HG02759 (cell line): Measurements from ENCODE around the gene LRRC25.

Experiments
- ATAC-seq: cut with Tn5 transposase; IDR thresholded peaks from one replicate; pipeline ENCODE4 v1.9.1; 2021; ENCODE audit warnings: mild to moderate bottlenecking, moderate library complexity; ENCODE audit not compliant: unreplicated experiment

LRRC25 gene

DNA sequence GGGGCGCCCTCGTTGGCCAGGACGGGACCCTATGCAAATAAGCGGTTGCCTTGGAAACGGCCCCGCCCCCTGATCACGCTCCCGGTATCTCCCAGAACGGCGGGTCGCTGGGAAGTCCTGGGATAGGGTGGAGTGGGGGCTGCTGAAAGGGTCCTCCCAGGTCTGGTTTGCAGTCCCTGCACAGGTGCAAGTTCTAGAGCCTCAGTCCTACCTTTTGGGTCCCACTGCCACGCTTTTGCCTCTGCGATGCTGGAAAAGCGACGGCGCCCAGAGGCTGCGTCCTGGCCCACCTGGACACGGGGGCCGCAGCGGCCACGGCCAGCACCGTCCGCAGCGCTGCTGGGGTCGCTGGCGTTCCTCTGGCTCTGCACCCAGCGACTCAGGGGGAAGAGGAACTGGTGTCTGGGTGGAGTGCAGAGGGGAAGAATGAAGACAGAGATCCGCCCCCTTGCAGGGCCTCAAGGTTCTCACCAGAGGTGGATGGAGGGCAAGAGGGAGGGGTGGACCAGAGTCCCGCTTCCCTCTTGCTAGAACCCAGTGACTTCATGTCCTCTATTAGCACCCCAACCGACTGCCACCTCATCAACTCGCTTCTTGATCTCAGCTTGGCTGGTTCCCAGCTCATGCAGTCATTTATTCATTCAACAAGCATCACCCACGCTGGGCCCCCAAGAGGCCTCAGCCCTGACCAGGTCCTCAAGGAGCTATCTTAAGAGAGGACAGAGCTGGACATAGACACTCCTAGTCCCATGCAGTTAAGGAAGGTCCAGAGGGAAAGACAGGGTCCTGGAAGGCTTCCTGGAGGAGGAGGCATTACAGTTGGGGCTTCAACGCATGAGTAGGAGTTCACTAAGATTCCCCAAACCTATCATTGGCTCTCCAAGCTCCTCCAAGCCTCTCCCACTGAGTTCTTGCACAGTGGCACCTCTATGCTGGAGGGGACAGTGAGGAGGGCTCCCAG is at the start of gene LRRC25:
LRRC25 (minus strand) TSS at position 381 of the 961 bp plus-strand sequence. CDS start 659 bp downstream, outside the sequence.
- ATAC-seq: peak; percentile 48

DNA sequence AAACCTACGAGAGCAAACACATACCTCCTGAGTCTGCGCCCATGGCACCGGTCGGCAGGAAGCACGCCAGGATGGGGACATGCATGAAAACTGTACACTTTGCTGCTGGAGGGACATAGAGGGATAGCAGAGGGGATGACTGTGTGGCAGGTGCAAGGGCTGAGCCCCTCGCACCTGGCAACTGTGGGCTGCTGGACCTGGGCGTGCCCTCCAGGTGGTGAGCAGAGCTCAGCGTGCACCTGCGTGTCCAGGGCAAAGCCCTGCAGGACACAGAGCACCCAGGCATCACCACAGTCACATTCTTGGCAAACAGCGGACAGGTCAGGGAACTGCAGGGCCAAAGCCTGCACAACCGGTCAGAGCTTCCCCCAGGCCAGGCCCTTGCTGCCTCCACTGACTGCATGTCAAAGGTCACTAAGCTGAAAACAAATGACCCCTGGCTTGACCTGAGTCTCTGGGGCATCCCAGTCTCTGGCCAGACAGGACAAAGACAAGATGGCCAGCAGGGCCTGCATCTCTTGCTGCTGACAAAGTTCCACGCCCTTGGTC is 49.5 kb upstream of the LRRC25 start:
- no peak for ATAC-seq

- no peak for ATAC-seq
These were observed 48.9 kb upstream of the LRRC25 start for GRCh38 chr19:18446145-18446810.

DNA sequence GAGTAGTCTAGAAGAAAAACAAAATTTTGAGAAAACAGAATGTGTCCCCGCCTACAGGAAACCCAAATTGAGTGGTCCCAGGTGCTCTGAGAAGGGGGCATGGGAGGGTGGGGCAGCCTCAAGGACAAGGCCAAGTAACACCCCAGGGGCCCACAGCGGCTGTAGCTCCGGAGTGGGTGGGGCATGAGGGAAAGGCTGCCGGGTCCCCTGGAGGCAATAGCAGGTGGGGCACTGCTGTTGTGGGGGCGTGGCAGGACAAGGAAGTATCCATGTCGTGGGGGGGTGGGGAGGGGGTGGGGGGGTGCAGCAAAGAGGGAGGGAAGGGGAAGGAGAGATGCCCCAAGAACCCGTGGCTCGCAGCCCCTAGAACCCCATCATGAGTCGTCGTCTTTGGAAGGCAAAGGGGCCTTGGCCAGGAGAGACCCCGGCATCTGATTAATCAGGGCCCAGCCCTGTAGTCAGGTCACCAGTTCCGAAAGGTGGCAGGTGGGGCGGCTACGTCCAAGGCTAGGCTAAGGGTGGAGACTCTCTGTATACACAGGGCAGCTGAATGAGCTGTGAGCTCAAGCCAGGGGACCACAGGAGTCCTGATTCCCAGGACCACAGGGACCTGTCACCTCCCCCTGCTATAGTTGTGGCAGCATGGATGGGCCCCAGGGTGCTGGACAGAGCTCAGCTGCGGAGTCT is 48.0 kb upstream of the LRRC25 start:
- ATAC-seq: no peak

DNA sequence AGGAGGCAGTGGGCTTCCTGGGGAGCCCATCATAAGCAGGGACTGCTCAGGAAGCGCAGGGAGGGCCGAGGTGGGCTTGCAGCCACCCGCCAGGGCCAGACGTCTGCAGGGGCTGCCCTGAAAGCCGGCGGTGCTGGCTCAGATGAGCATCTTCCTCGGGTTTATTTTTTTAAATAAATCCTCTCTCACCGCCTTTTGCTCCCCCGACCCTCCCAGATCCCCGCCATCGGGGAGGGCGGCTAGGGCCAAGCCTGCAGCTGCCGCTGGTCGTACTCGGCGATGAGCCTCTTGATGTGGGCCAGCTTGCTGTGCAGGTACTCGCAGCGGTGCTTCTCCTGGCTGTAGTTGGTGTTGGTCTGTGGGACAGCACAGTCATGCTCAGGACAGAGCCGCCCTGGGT is 47.1 kb upstream of the LRRC25 start:
- ATAC-seq: no peak

DNA sequence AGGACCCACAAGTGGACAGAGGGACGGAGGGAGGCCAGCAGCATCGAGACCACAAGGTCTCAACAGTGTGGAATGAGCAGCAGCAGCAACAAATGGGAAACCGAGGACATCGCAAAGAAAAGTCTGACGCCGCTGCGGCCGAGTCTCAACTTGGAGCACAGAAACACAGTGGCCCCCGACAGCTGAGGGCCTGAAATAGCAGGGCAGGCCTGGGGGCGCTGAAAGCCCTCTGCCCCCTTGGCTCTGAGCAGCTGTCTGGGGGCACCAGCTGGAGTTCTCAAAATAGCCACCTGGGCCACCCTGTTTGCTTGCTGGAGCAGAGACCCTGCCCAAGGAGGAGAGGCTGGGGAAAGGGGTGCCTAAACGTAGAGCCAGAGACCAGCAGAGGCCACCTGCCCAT is 46.4 kb upstream of the LRRC25 start:
- ATAC-seq: no peak

- no peak for ATAC-seq
These were observed 46.0 kb upstream of the LRRC25 start for GRCh38 chr19:18443406-18443805.

DNA sequence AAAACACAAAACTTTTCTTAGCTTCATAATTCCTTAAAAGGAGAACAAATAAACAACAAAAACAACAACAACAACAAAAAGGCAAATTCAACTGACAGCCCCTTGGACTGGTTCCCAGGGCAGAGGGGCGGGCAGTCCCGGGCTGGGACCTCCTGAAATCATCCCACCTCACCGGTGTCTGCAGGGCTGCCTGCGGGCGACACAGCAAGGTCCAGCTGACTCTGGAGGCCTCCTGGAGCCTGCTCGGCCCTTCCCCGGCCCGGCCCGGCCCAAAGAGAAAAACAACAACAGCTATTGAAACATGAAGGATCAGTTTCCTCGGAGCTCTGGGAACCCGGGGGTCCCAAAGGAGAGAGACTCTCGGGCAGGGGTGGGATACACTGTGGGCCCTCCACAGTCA is 45.5 kb upstream of the LRRC25 start:
- no peak for ATAC-seq

GRCh38 chr19:18441804-18442788 is 44.7 kb upstream of the LRRC25 start:
- no peak for ATAC-seq

- no peak for ATAC-seq
These were observed 43.7 kb upstream of the LRRC25 start for GRCh38 chr19:18440936-18441803.

DNA sequence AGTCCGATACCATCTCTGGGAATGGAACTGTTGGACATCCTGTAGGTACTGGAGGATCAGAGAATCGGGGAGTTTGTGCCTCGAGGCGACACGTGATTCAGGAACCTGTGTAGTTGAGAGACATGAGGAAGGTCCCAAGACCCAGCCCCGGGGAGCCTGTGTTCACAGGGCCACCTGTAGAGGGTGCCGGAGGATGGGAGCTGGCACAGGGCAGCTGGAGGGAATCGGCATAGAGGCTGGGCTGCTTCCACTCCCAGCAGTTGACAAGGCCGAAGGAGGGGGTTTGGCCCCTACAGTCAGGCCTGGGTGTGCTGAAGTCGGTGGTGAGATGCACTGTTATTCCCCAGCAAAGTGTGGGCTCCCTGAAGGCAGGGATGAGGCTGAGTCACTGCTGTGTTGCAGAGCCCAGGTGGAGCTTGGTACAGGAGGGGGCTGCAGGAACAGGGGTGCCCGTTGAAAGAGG is 43.0 kb upstream of the LRRC25 start:
- ATAC-seq: no peak

DNA sequence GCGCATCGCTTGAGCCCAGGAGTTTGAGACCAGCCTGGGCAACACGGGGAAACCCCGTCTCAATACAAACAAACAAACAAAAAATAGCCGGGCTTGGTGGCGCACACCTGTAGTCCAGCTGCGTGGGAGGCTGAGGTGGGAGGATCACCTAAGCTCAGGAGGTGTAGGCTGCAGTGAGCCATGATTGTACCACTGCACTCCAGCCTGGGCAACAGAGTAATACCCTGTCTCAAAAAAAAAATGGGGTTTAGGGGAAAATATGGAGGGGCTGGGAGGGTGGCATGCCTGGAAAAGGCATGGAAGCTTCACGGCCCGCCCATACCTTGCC is 42.5 kb upstream of the LRRC25 start:
- ATAC-seq: no peak

DNA sequence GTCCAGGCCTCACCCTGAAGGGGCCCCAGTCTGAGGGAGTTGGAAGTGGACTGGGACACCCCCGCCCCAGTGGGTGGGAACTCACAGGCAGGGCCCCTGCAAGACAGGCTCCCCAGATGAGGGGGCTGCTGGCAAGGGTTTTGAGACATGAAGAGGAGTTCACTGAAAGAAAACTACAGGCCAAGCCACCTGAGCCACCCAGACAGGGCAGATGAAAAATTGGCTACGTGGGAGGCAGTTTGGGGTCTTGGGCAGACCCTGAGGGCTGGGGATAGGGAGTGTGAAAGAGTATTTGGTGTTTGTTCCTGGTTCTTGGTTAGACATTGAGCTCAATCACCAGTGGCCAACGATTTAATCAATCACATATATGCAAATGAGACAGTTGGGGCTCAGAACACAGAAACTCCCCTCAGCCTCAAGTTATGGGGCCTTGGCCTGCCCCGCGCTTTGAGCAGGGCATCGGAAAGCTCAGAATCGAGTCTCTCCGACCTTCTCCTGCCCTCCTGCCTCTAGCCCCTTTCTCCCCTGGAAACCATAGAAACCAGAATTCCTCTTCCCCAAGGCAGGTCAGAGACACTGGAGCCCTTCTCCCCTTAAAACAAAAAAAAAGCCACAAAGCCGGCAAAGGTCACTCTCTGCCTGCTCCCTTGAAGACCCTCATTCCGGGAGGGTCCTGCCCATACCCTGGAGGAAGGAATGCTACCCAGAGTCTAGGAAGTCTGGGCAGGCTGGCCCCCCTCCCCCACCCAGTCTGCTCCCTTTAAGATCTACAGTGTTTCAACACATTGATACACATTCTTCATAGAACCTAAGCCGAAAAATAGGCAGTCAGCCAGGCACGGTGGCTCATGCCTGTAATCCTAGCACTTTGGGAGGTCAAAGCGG is 41.8 kb upstream of the LRRC25 start:
- ATAC-seq: no peak

DNA sequence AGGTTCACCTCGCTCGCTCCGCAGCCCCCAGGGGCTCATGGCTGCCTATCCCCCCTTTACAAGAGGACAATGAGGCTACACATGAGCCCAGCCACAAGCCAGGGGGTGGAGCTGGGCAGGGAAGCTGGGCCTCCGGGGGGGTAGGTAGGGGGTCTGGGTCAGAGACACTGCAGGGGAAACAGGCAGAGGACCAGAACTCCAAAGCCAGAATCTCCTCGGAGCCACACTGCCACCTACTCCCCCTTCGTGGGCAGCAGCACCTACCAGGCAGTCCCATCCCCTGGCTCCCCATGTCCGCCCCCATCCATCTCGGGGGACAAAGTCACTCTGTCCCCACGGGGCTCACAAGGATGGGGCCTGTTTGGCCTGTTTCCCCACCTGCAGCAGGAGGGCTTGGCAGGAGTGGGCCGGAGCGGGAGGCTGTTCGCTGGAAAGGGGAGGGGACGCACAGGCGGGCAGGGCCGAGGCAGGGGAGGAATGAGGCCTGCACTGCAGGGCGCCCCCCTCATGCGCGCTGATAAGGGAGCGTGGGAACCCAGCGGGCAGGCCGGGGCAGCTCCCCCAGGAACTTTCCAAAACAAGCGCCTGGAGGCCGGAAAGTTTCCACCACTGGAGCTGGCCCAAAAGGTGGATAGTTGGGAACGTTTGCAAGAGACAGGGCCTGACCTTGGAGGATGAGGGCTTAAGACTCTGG is 41.1 kb upstream of the LRRC25 start:
- no peak for ATAC-seq

- ATAC-seq: peak; percentile 14
These were observed 40.3 kb upstream of the LRRC25 start, which contains the start of gene ISYNA1 for GRCh38 chr19:18437491-18438330. Gene ISYNA1 (minus strand): TSS chr19:18438133. CDS start chr19:18437979, 154 bp downstream.

- peak; percentile 60 for ATAC-seq
These were observed 39.5 kb upstream of the LRRC25 start for GRCh38 chr19:18436671-18437490.
